NOMO-1 treated with dmso at 0.1 percent for 144 hours (cell line): ENCODE results near the gene HES5.

Experiments
- DNase-seq: peaks from one replicate; lab custom pipeline; 2025; ENCODE audit not compliant: unreplicated experiment; lab: John Stamatoyannopoulos, UW

Gene HES5

GRCh38 chr1:2532485-2533160 is 2.6 kb upstream of the HES5 start:
- DNase-seq, result no peak

GRCh38 chr1:2530513-2531361 is 674 bp upstream of the HES5 start:
- no peak for DNase-seq

- no peak for DNase-seq
These were observed 888 bp downstream of the HES5 start for GRCh38 chr1:2528966-2529783.

GRCh38 chr1:2528611-2528965 is 1.5 kb downstream of the HES5 start:
- no peak for DNase-seq

- no peak for DNase-seq
These were observed 2.0 kb downstream of the HES5 start for GRCh38 chr1:2528016-2528415.

- DNase-seq, result no peak
These were observed 2.6 kb downstream of the HES5 start for GRCh38 chr1:2527556-2527860.

- no peak for DNase-seq
These were observed 3.1 kb downstream of the HES5 start for GRCh38 chr1:2526824-2527555.

- DNase-seq, result peak; percentile 81
These were observed 3.9 kb downstream of the HES5 start, which contains the start of gene PANK4 for GRCh38 chr1:2525920-2526823. TSS of gene PANK4 (minus strand) at chr1:2526596. CDS start at chr1:2526587, 9 bp downstream.

GRCh38 chr1:2525572-2525919 is 4.5 kb downstream of the HES5 start:
- DNase-seq, result no peak

GRCh38 chr1:2523891-2524609 is 6.0 kb downstream of the HES5 start:
- DNase-seq, result no peak

GRCh38 chr1:2523191-2523890 is 6.7 kb downstream of the HES5 start:
- DNase-seq, result no peak

GRCh38 chr1:2522230-2522629 is 7.8 kb downstream of the HES5 start:
- DNase-seq, result no peak

GRCh38 chr1:2520806-2521205 is 9.3 kb downstream of the HES5 start:
- DNase-seq, result no peak

- no peak for DNase-seq
These were observed 9.9 kb downstream of the HES5 start for GRCh38 chr1:2520206-2520605.

- no peak for DNase-seq
These were observed 10.3 kb downstream of the HES5 start for GRCh38 chr1:2519729-2520128.

GRCh38 chr1:2519029-2519685 is 10.9 kb downstream of the HES5 start:
- DNase-seq, result no peak

- no peak for DNase-seq
These were observed 11.5 kb downstream of the HES5 start for GRCh38 chr1:2518528-2518927.

GRCh38 chr1:2517966-2518365 is 12.1 kb downstream of the HES5 start:
- no peak for DNase-seq
